Trophoblast cell (in vitro differentiated cells and primary cell): ENCODE measurements around the gene MAML3.

ENCODE experiments used
- DNase-seq, 2 donors: peaks; one replicate each; pipeline ENCODE4 v3.0.0-alpha.2; 2016
- H2AFZ ChIP-seq: 2 replicates; pipeline ENCODE4 v1.6.1; 2013; ENCODE audit warnings: low read length, moderate library complexity, mild to moderate bottlenecking; ENCODE audit not compliant: insufficient read depth, poor library complexity
- H2AK5ac ChIP-seq: 2 replicates; pipeline ENCODE4 v1.6.1; 2013; ENCODE audit warnings: mild to moderate bottlenecking, low read length
- H2BK120ac ChIP-seq: 2 replicates; pipeline ENCODE4 v1.6.1; 2013; ENCODE audit warnings: low read length, mild to moderate bottlenecking, moderate library complexity; ENCODE audit not compliant: insufficient read depth, poor library complexity
- H2BK12ac ChIP-seq: 2 replicates; pipeline ENCODE4 v1.6.1; 2013; ENCODE audit warnings: mild to moderate bottlenecking, low read length, moderate library complexity
- H2BK5ac ChIP-seq: 2 replicates; pipeline ENCODE4 v1.6.1; 2013; ENCODE audit warnings: low read length, low read depth, moderate library complexity, mild to moderate bottlenecking; ENCODE audit not compliant: poor library complexity
- H3K14ac ChIP-seq: 2 replicates; pipeline ENCODE4 v1.6.1; 2013; ENCODE audit warnings: mild to moderate bottlenecking, low read length
- H3K18ac ChIP-seq: 2 replicates; pipeline ENCODE4 v1.6.1; 2013; ENCODE audit warnings: mild to moderate bottlenecking, low read length
- H3K23ac ChIP-seq: 2 replicates; pipeline ENCODE4 v1.6.1; 2013; ENCODE audit warnings: low read length
- H3K27ac ChIP-seq: 2 replicates; pipeline ENCODE4 v1.5.1; 2013; ENCODE audit warnings: low read depth, mild to moderate bottlenecking, inconsistent platforms, low read length, moderate library complexity
- H3K27me3 ChIP-seq: 2 replicates; pipeline ENCODE4 v1.6.1; 2013; ENCODE audit warnings: inconsistent platforms, mild to moderate bottlenecking, low read length, moderate library complexity; ENCODE audit not compliant: insufficient read depth
- H3K36me3 ChIP-seq, 2 experiments: 1 replicate in 1 of 2; 2 replicates in 1 of 2; pipeline ENCODE4 v1.6.1; 2013; ENCODE audit warnings: low read length in 2 of 2, mild to moderate bottlenecking in 2 of 2, moderate library complexity in 1 of 2; ENCODE audit not compliant: insufficient read depth in 2 of 2, control insufficient read depth in 1 of 2
- H3K4ac ChIP-seq: 2 replicates; pipeline ENCODE4 v1.6.1; 2013; ENCODE audit warnings: low read depth, mild to moderate bottlenecking, low read length, moderate library complexity
- H3K4me1 ChIP-seq, 2 experiments: 1 replicate in 1 of 2; 2 replicates in 1 of 2; pipeline ENCODE4 v1.6.1; 2013; ENCODE audit warnings: low read length in 2 of 2, mild to moderate bottlenecking in 2 of 2, moderate library complexity in 1 of 2; ENCODE audit not compliant: insufficient read depth in 2 of 2, control insufficient read depth in 1 of 2
- H3K4me2 ChIP-seq: 2 replicates; pipeline ENCODE4 v1.6.1; 2013; ENCODE audit warnings: inconsistent platforms, mild to moderate bottlenecking, low read length, moderate library complexity
- H3K4me3 ChIP-seq: 2 replicates; pipeline ENCODE4 v1.5.1; 2013; ENCODE audit warnings: mild to moderate bottlenecking, low read depth, low read length, inconsistent platforms
- H3K79me1 ChIP-seq: one replicate; pipeline ENCODE4 v1.6.1; 2013; ENCODE audit warnings: low read length
- H3K79me2 ChIP-seq: 2 replicates; pipeline ENCODE4 v1.6.1; 2013; ENCODE audit warnings: low read length, mild to moderate bottlenecking; ENCODE audit not compliant: control insufficient read depth, insufficient read depth, poor library complexity
- H3K9ac ChIP-seq: 2 replicates; pipeline ENCODE4 v1.6.1; 2013; ENCODE audit warnings: mild to moderate bottlenecking, low read length
- H3K9me3 ChIP-seq: 2 replicates; pipeline ENCODE4 v1.6.1; 2013; ENCODE audit warnings: low read depth, mild to moderate bottlenecking, control low read depth, inconsistent platforms, low read length; ENCODE audit not compliant: insufficient read depth
- H4K12ac ChIP-seq: 2 replicates; pipeline ENCODE4 v1.6.1; 2013; ENCODE audit warnings: low read depth, mild to moderate bottlenecking, low read length, moderate library complexity
- H4K8ac ChIP-seq: 2 replicates; pipeline ENCODE4 v1.6.1; 2013; ENCODE audit warnings: low read depth, mild to moderate bottlenecking, low read length, moderate library complexity
- H4K91ac ChIP-seq: one replicate; pipeline ENCODE4 v1.6.1; 2013; ENCODE audit warnings: low read depth, mild to moderate bottlenecking, low read length, moderate library complexity
- WGBS: extraction: QIAGEN DNeasy Blood & Tissue Kit; methylation state at CpG from one replicate; pipeline ENCODE4 v1.1.7; 2013; ENCODE audit warnings: missing lambda C conversion rate; ENCODE audit not compliant: insufficient read length, insufficient coverage; ENCODE audit errors: extremely low coverage; 5-methylcytosine and 5-hydroxymethylcytosine counted together

Gene MAML3

DNA sequence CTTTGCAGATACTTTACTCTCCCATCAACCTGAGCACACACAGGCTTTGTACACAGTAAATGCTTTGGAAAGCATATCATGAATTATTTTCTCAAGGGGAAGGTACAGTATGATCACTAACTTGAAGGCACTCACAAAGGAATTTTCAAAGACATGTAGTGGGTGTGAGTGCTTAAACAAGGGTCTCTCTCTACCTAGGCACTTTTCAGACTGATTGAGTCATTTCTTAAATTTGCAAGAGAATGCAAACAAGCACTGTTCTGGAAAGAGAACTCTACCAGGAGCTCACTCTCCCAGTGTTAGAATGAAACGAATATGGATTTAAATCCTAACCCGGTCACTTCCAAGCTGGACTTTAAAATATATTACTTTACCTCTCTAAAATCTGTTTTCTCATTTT is 85.7 kb downstream of the MAML3 start:
- H4K8ac ChIP-seq = no peak overlapping the region

GRCh38 chr4:140066031-140066930 is 87.7 kb downstream of the MAML3 start:
- Histone ChIP-seq H3K4me3 (no peak overlapping the region), H3K27ac (peak overlapping the region; percentile 91), H3K18ac (no peak overlapping the region), H4K91ac (peak overlapping the region; percentile 91), H4K8ac (peak overlapping the region; percentile 54), H3K27me3 (no peaks in the 10 kb centered on the region), H4K12ac (no peak overlapping the region), H2BK120ac (peak overlapping the region; percentile 76), H2BK5ac (peak overlapping the region; percentile 92), H3K9me3 (no peaks in the 10 kb centered on the region), H3K79me1 (peaks cover 32% of the 10 kb centered on the region), H3K4me2 (no peak overlapping the region), H3K14ac (peak overlapping the region; percentile 61), H3K4ac (peak overlapping the region; percentile 65), H3K23ac (no peak overlapping the region), H3K36me3 (no peaks in the 10 kb centered on the region), H2BK12ac (peak overlapping the region; percentile 89), H3K4me1 (peaks cover 11 to 40% of the 10 kb centered on the region in 2 experiments), H2AK5ac (peak overlapping the region; percentile 52), H3K79me2 (peaks cover 6% of the 10 kb centered on the region), H3K9ac (no peak overlapping the region), H2AFZ (no peak overlapping the region)
- no peak for DNase-seq
- WGBS = no CpG with 5 or more reads among the region's 3 CpGs

More for the DNA sequence above, 85.7 kb downstream of the MAML3 start:
- H3K36me3 ChIP-seq = no peaks in the 10 kb centered on the region
- H3K27me3 ChIP-seq = no peaks in the 10 kb centered on the region
- H3K79me1 ChIP-seq = peaks cover 26% of the 10 kb centered on the region
- H3K4me3 ChIP-seq = no peak overlapping the region
- WGBS = no CpG with 5 or more reads among the region's 2 CpGs
- H4K91ac ChIP-seq = peak overlapping the region; percentile 64
- H2BK12ac ChIP-seq = no peak overlapping the region
- H3K27ac ChIP-seq = no peak overlapping the region
- H3K18ac ChIP-seq = no peak overlapping the region
- no peak overlapping the region for H3K4ac ChIP-seq
- no peak overlapping the region for H3K23ac ChIP-seq
- no peak overlapping the region for H2AK5ac ChIP-seq
- no peak for DNase-seq
- H3K4me2 ChIP-seq = no peak overlapping the region
- H4K12ac ChIP-seq = no peak overlapping the region
- peaks cover 8 to 36% of the 10 kb centered on the region in 2 experiments for H3K4me1 ChIP-seq
- H2AFZ ChIP-seq = no peak overlapping the region
- H3K9ac ChIP-seq = no peak overlapping the region
- H3K14ac ChIP-seq = no peak overlapping the region
- H2BK120ac ChIP-seq = no peak overlapping the region
- H2BK5ac ChIP-seq = no peak overlapping the region
- no peaks in the 10 kb centered on the region for H3K9me3 ChIP-seq
- peaks cover 6% of the 10 kb centered on the region for H3K79me2 ChIP-seq

GRCh38 chr4:140065393-140065792 is 88.6 kb downstream of the MAML3 start:
- DNase-seq = no peak
- Histone ChIP-seq H3K4me2 (no peak overlapping the region), H4K91ac (peak overlapping the region; percentile 75), H2AFZ (no peak overlapping the region), H3K4ac (peak overlapping the region; percentile 65), H2BK120ac (peak overlapping the region; percentile 76), H3K18ac (no peak overlapping the region), H3K14ac (peak overlapping the region; percentile 59), H3K23ac (no peak overlapping the region), H3K9me3 (no peaks in the 10 kb centered on the region), H3K79me2 (peaks cover 6% of the 10 kb centered on the region), H3K4me1 (peaks cover 15 to 37% of the 10 kb centered on the region in 2 experiments), H3K36me3 (no peaks in the 10 kb centered on the region), H3K27me3 (no peaks in the 10 kb centered on the region), H3K79me1 (peaks cover 35% of the 10 kb centered on the region), H2BK12ac (peak overlapping the region; percentile 89), H2BK5ac (peak overlapping the region; percentile 92), H2AK5ac (no peak overlapping the region), H4K12ac (no peak overlapping the region), H3K9ac (no peak overlapping the region), H4K8ac (no peak overlapping the region), H3K4me3 (no peak overlapping the region), H3K27ac (peak overlapping the region; percentile 91)
- WGBS = no CpG with 5 or more reads among the region's 2 CpGs

DNA sequence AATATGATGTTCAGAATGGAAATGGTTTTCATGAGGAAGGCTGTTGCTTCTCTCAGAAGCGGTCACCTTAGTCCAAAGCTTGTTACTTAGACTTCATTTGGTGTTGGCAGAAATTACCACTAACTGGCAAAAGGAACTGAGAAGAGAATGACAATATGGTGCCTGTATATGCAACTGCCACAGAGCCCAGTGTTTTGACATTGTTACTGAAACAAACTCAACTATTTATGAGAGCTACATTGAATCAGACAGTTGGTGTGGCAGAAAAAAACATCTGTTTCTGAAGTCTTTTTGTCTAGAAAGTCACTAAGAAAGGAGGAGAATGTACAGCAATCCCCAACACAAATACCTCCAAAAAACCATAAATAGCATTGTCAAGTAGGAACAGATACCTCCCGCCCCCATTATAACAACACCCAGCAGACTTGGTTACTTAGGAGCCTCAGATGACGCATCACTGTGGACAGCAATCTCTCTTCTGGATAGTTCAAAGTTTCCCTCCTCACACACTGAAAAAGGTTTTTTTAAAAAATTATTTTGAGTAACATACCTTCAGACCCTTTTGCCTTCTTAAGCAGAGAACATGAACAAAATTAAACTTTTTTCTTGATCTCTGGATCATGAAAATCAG is 92.2 kb downstream of the MAML3 start:
- Histone ChIP-seq H4K12ac (no peak overlapping the region), H2AK5ac (no peak overlapping the region), H2BK12ac (no peak overlapping the region), H3K4me1 (peaks cover 15 to 32% of the 10 kb centered on the region in 2 experiments), H3K79me2 (peaks cover 6% of the 10 kb centered on the region), H2AFZ (no peak overlapping the region), H3K27me3 (no peaks in the 10 kb centered on the region), H3K4me2 (no peak overlapping the region), H3K23ac (no peak overlapping the region), H3K27ac (peak overlapping the region; percentile 88), H3K14ac (peak overlapping the region; percentile 74), H4K91ac (peak overlapping the region; percentile 66), H3K36me3 (no peaks in the 10 kb centered on the region), H3K9ac (no peak overlapping the region), H3K18ac (peak overlapping the region; percentile 35), H3K9me3 (no peaks in the 10 kb centered on the region), H3K79me1 (peaks cover 37% of the 10 kb centered on the region), H4K8ac (no peak overlapping the region), H2BK5ac (no peak overlapping the region), H3K4me3 (no peak overlapping the region), H3K4ac (peak overlapping the region; percentile 67), H2BK120ac (peak overlapping the region; percentile 55)
- DNase-seq = peak; percentile 47 to 67
- no CpG with 5 or more reads among the region's 3 CpGs for WGBS
